Common myeloid progenitor, CD34-positive (primary cell): ENCODE measurements around the gene SLMAP.
A peak's percentile ranks its signal among the peaks of the same experiment; 100 is the strongest.
"Not testable (repeated sequence)": the region's sequence is repeated elsewhere in the genome, so short reads cannot be mapped to it uniquely, and the experiment has no call there.

Experiments
- CTCF ChIA-PET: fragments of 350-600 bp; sonication (Branson Sonifier 250); formaldehyde crosslinking; loops from one replicate; lab custom pipeline; 2021; ENCODE audit warnings: antibody characterized with exemption; lab: Charles Lee
- POLR2A ChIA-PET: fragments of 350-600 bp; sonication (Branson Sonifier 250); formaldehyde crosslinking; loops from one replicate; lab custom pipeline; 2021; ENCODE audit warnings: antibody characterized with exemption; lab: Charles Lee
- DNase-seq, 3 donors: peaks; one replicate each; pipeline versions ENCODE4 v3.0.0 to v3.0.0-alpha.2; 2013
- H3K27ac ChIP-seq, 2 experiments: 1 replicate in 1 of 2; 2 replicates in 1 of 2; pipeline ENCODE4 v1.7.0; 2013; ENCODE audit warnings: inconsistent platforms in 2 of 2, low read length in 2 of 2, mild to moderate bottlenecking in 2 of 2, low read depth in 1 of 2, moderate library complexity in 1 of 2; ENCODE audit not compliant: severe bottlenecking in 2 of 2, insufficient read depth in 1 of 2, poor library complexity in 1 of 2
- H3K27me3 ChIP-seq, 5 experiments: replicated peaks in 2 of 5; 1 replicate in 3 of 5; 2 replicates in 2 of 5; pipeline versions ENCODE4 v1.6.1 to v1.7.0; 2013; ENCODE audit warnings: low read length in 4 of 5, mild to moderate bottlenecking in 2 of 5, moderate library complexity in 2 of 5, inconsistent platforms in 1 of 5; ENCODE audit not compliant: insufficient read depth in 5 of 5, control insufficient read depth in 4 of 5
- H3K36me3 ChIP-seq, 4 experiments: 1 replicate in 2 of 4; 2 replicates in 2 of 4; pipeline versions ENCODE4 v1.6.1 to v1.7.0; 2013; ENCODE audit warnings: low read length in 3 of 4, control low read depth in 1 of 4, mild to moderate bottlenecking in 1 of 4; ENCODE audit not compliant: control insufficient read depth in 4 of 4, insufficient read depth in 4 of 4
- H3K4me1 ChIP-seq, 4 experiments: 1 replicate in 3 of 4; 2 replicates in 1 of 4; pipeline versions ENCODE4 v1.6.1 to v1.7.1; 2013; ENCODE audit warnings: low read length in 3 of 4, mild to moderate bottlenecking in 3 of 4, control low read depth in 1 of 4, inconsistent platforms in 1 of 4, moderate library complexity in 1 of 4; ENCODE audit not compliant: control insufficient read depth in 4 of 4, insufficient read depth in 4 of 4; ENCODE audit errors: control extremely low read depth in 1 of 4
- H3K4me3 ChIP-seq, 7 experiments: 1 replicate in 4 of 7; 2 replicates in 3 of 7; pipeline versions ENCODE4 v1.5.1 to v1.7.0; 2013; ENCODE audit warnings: mild to moderate bottlenecking in 7 of 7, low read length in 6 of 7, moderate library complexity in 6 of 7, inconsistent platforms in 2 of 7, low read depth in 2 of 7, control low read depth in 1 of 7; ENCODE audit not compliant: insufficient read depth in 4 of 7, control insufficient read depth in 1 of 7; ENCODE audit errors: extremely low read depth in 1 of 7
- H3K9me3 ChIP-seq, 5 experiments: 1 replicate in 4 of 5; 2 replicates in 1 of 5; pipeline versions ENCODE4 v1.6.1 to v1.7.1; 2013; ENCODE audit warnings: low read length in 4 of 5, mild to moderate bottlenecking in 2 of 5, inconsistent platforms in 1 of 5, low read depth in 1 of 5, moderate library complexity in 1 of 5; ENCODE audit not compliant: control insufficient read depth in 4 of 5, insufficient read depth in 2 of 5; ENCODE audit errors: control extremely low read depth in 1 of 5
- WGBS: methylation state at CpG from one replicate; pipeline ENCODE4 v1.1.5; 2013; ENCODE audit not compliant: insufficient coverage; 5-methylcytosine and 5-hydroxymethylcytosine counted together

SLMAP gene

DNA sequence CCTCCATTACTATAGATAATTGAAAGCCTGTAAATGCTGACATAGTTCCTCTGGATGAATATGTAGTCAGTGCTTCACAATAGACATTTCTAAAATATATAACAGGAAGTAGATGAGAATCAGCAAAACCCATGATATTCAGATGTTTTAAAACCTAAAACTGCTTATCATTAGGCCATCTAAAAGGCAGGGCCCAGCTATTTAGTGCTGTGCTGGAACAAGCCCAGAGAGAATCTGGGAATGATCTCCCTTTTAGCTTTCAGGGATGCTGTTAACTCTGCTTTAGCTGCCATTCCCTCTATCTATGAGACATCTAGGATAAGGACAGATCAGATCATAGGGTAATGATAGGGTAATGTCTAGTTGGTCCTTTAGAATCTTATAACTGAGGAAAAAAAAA lies 106.8 kb downstream of the SLMAP start:
- peaks cover 13 to 36% (median 20%) of the 10 kb centered on the region in 4 experiments for H3K36me3 ChIP-seq
- no peaks in the 10 kb centered on the region for H3K4me1 ChIP-seq
- no peak overlapping the region for H3K4me3 ChIP-seq
- no peak for DNase-seq
- H3K9me3 ChIP-seq: no peaks in the 10 kb centered on the region
- ChIA-PET CTCF (interaction anchor here (1.3 to 1.6 kb wide), 2 partner anchors 8 to 10 kb away, joined by 4 to 7 read pairs; no protein-coding TSS in a partner anchor), POLR2A (no interaction called here)
- H3K27me3 ChIP-seq: no peaks in the 10 kb centered on the region
- H3K27ac ChIP-seq: no peak overlapping the region

DNA sequence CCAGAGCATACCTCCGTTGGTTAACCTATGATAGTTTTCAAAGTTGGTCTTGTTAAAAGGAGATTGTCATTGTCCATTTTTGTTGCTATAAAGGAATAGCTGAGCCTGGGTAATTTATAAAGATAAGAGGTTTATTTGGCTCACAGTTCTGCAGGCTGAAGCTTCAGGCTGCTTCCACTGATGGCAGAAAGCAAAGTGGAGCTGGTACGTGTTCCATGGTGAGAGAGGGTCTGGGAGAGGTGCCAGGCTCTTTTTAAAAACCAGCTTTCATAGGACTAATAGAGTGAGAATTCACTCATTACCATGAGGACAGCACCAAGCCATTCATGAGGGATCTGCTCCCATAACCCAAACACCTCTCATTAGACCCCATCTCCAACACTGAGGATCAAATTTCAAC lies 107.3 kb downstream of the SLMAP start:
- no peaks in the 10 kb centered on the region for H3K9me3 ChIP-seq
- ChIA-PET CTCF (interaction anchor here (1.6 to 3.0 kb wide), 2 partner anchors 8 to 9 kb away, joined by 4 to 14 read pairs; no protein-coding TSS in a partner anchor), POLR2A (interaction anchor here (0.7 kb wide), 1 partner anchor 11 kb away, joined by 4 read pairs; no protein-coding TSS in a partner anchor)
- H3K27ac ChIP-seq: no peak overlapping the region
- H3K4me1 ChIP-seq: no peaks in the 10 kb centered on the region
- no peaks in the 10 kb centered on the region for H3K27me3 ChIP-seq
- DNase-seq: no peak
- H3K4me3 ChIP-seq: no peak overlapping the region
- peaks cover 13 to 32% (median 22%) of the 10 kb centered on the region in 4 experiments for H3K36me3 ChIP-seq
- WGBS: 100% methylated on average over 1 of the region's 2 CpGs

GRCh38 chr3:57864853-57865252 lies 108.7 kb downstream of the SLMAP start:
- DNase-seq: peak; percentile 12 to 47 (median 45)
- no peaks in the 10 kb centered on the region for H3K27me3 ChIP-seq
- no peaks in the 10 kb centered on the region for H3K4me1 ChIP-seq
- WGBS: no CpG with 5 or more reads among the region's 1 CpG
- no peak overlapping the region for H3K27ac ChIP-seq
- H3K4me3 ChIP-seq: no peak overlapping the region
- peaks cover 10 to 30% (median 19%) of the 10 kb centered on the region in 4 experiments for H3K36me3 ChIP-seq
- CTCF ChIA-PET: interaction anchor here (1.0 to 3.2 kb wide), 5 partner anchors 9 to 435 kb away, joined by 3 to 27 read pairs (median 7); no protein-coding TSS in a partner anchor
- no peaks in the 10 kb centered on the region for H3K9me3 ChIP-seq
- POLR2A ChIA-PET: no interaction called here

DNA sequence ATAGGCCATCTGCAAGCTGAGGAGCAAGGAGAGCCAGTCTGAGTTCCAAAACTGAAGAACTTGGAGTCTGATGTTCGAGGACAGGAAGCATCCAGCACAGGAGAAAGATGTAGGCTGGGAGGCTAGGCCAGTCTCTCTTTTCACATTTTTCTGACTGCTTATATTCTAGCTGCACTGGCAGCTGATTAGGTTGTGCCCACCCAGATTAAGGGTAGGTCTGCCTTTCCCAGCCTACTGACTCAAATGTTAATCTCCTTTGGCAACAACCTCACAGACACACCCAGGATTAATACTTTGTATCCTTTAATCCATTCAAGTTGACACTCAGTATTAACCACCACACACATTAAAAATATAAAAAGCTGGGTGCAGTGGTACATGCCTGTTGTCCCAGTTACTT lies 113.0 kb downstream of the SLMAP start:
- POLR2A ChIA-PET: not testable (repeated sequence)

DNA sequence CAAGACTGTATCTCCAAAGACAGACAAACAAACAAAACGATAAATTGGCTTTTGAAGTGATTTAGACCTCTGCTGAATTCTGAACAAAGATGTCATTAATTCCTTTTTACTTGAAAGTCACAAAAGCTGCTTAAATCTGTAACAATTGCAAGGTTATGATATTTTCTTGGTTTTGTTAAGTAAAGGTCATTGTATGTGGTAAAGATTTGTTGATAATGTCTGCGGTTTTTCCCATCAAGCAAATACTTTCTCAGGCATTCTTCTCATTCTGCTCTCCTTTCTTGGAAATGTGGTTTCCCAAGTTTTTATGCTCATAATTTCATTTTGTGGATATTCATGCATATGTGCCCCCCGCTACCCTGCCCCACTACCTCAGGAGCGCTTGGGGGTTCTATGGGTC lies 116.5 kb downstream of the SLMAP start:
- DNase-seq: no peak
- H3K27ac ChIP-seq: no peak overlapping the region
- H3K27me3 ChIP-seq: no peaks in the 10 kb centered on the region
- H3K9me3 ChIP-seq: no peaks in the 10 kb centered on the region
- CTCF ChIA-PET: interaction anchor here (1.3 kb wide), 1 partner anchor 301 kb away, joined by 3 read pairs; no protein-coding TSS in a partner anchor
- no peaks in the 10 kb centered on the region for H3K4me1 ChIP-seq
- POLR2A ChIA-PET: interaction anchor here (0.7 kb wide), 1 partner anchor 293 kb away, joined by 3 read pairs; no protein-coding TSS in a partner anchor
- WGBS: 100% methylated on average over 2 of the region's 4 CpGs
- H3K36me3 ChIP-seq: peaks cover 2 to 22% (median 11%) of the 10 kb centered on the region in 4 experiments
- no peak overlapping the region for H3K4me3 ChIP-seq

More for the DNA sequence above, 113.0 kb downstream of the SLMAP start:
- WGBS: 100% methylated on average over 1 of the region's 1 CpG
- not testable (repeated sequence) for H3K27ac ChIP-seq, H3K4me1 ChIP-seq, H3K4me3 ChIP-seq, H3K27me3 ChIP-seq, H3K9me3 ChIP-seq, DNase-seq
- CTCF ChIA-PET: interaction anchor here (1.2 kb wide), 1 partner anchor 54 kb away, joined by 3 read pairs; no protein-coding TSS in a partner anchor
- peaks cover 7 to 30% (median 16%) of the 10 kb centered on the region in 4 experiments for H3K36me3 ChIP-seq

DNA sequence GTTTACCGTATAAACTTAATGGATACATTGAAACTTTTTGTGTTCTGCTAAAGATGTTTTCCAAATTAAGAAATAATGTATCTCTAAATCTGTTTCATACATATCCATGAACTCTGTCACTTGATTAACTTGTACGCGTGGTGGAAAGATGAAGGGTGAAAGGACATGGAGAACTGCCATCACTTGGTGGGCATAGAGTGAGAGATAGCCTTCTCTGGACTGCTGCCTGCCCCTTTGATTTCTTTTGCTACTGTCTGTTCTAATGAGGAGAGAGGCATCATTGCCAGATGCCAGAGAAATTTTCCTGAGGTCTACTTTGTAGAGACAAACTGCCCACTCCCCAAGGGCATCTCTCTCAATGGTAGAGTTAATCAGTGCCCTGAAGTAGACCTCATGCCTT lies 120.5 kb downstream of the SLMAP start:
- H3K9me3 ChIP-seq: no peaks in the 10 kb centered on the region
- H3K4me1 ChIP-seq: no peaks in the 10 kb centered on the region
- peaks cover under 1 to 12% (median 6%) of the 10 kb centered on the region in 4 experiments for H3K36me3 ChIP-seq
- H3K27ac ChIP-seq: no peak overlapping the region
- 100% methylated on average over 2 of the region's 3 CpGs for WGBS
- H3K27me3 ChIP-seq: no peaks in the 10 kb centered on the region
- no peak overlapping the region for H3K4me3 ChIP-seq
- POLR2A ChIA-PET: no interaction called here
- no peak for DNase-seq
- CTCF ChIA-PET: no interaction called here

DNA sequence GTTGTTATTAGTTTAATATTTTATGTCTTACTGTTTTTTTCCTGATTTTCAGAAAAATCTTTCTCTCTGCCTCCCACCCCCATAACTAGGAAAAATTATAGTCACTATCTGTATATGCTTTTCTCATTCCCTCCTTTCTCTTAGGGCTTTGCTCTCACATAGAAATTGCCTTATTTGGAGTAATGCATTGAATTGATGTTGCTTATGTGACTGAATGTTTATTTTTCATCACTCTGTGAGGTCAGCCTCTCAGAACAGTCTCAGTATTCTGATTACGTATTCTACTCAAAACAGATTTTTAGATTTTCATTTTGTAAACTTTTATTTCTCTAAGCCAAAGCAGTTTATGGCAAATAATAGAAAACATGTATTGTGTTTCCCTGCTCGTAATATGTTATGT lies 121.0 kb downstream of the SLMAP start:
- Histone ChIP-seq H3K9me3 (no peaks in the 10 kb centered on the region), H3K36me3 (peaks cover 0 to 10% (median 6%) of the 10 kb centered on the region in 4 experiments), H3K27me3 (no peaks in the 10 kb centered on the region), H3K4me3 (no peak overlapping the region), H3K27ac (no peak overlapping the region), H3K4me1 (no peaks in the 10 kb centered on the region)
- ChIA-PET POLR2A (no interaction called here), CTCF (no interaction called here)
- no CpG with 5 or more reads among the region's 2 CpGs for WGBS
- no peak for DNase-seq
